Endometrium (tissue), 2 donors: Measurements from ENCODE around the gene NCAPD3.

Source experiments
- FAIRE-seq: peaks from 2 replicates; lab custom pipeline; 2012; peaks lifted over from hg19 to GRCh38; lab: Jason Lieb, UNC
- donor health status: control.
- donor health status: control.

Gene NCAPD3

GRCh38 chr11:134252346-134253187 is 28.8 kb upstream of the NCAPD3 start:
- no peak for FAIRE-seq

DNA sequence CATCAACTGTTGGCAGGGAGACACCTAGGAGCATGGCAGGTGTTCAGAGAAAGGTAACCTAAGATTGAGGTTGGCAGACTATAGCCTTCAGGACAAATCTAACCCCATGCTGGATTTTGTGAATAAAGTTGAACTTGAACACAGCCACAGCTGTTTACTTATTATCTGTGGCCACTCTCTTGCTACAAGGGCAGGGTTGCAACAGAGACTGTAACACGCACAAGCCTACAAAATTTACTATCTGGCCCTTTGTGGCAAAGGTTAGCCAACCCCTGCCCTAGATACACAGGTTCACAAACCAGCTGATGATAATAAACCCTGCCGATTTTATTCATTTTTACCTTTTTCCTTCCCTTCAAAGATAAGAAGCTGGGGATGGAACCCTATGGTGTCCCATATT is 26.9 kb upstream of the NCAPD3 start:
- no peak for FAIRE-seq

GRCh38 chr11:134250246-134250645 is 26.5 kb upstream of the NCAPD3 start:
- no peak for FAIRE-seq

DNA sequence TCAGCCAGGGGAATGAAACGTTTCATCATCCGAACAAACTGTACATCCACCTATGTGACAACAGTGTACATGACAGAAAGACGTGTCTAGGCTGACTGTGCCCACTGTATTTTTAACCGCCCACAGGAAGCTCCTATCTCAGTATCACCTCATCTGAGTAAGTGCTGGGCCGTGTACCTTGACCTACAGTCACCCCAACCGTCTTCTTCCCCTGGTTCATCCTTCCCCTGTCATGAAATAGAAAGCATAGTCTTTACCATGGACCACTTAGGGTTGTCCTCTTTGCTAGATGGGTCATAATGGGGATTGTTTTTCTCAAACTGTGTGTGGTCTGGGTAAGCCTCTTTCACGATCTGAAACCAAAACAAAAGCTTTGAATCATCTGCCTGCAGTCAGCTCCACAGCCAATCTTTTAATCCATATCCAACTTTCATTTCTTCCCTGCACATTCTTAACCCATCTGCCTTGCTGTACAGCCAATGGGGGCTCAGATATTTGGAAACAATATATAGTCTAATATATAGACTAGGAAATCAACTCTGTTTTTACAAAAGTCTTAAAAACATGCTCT is 25.2 kb upstream of the NCAPD3 start:
- FAIRE-seq: no peak

DNA sequence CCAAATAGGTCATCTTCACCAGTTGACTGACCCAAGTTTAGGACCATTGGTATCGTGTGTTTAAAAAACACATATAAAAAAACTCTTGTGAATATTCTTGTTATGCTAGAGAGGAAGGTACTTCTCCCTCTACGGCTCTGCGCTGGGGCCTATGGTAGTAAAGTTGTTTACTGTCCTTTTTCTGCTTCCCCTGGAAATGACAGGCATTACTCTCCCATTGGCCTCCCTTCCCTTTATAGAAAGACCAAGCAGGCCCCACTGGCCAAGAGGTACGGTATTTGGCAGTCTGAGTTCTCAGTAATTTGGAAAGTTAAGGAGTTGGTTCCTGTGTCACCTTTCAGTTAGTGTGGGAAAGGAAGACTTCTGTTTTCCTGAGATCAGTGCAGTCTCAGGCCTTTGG is 22.9 kb upstream of the NCAPD3 start:
- no peak for FAIRE-seq

DNA sequence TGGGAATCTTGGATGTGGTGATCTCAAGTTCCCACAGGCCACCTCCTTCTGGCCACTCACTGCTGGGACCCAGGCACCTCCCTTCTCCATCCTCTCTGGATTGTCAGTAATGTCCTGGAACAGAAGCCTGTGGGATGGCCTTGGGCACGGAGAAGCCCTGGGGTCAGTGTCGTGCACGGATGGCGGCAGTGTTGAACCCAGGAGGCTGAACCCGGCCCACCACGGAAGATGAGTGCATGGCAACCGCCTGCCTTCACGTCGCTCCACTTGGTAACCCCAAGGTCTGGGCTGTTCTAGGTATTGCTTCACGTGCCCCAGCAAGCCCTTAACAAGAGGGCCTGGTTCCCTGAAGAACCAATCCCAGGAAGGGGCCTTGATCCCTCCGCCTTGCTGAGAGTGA is 22.3 kb upstream of the NCAPD3 start:
- FAIRE-seq: no peak

GRCh38 chr11:134245434-134245833 is 21.7 kb upstream of the NCAPD3 start:
- FAIRE-seq: no peak

GRCh38 chr11:134244593-134244992 is 20.8 kb upstream of the NCAPD3 start:
- no peak for FAIRE-seq

GRCh38 chr11:134243913-134244312 is 20.1 kb upstream of the NCAPD3 start:
- no peak for FAIRE-seq

GRCh38 chr11:134242376-134242775 is 18.6 kb upstream of the NCAPD3 start:
- FAIRE-seq: no peak

DNA sequence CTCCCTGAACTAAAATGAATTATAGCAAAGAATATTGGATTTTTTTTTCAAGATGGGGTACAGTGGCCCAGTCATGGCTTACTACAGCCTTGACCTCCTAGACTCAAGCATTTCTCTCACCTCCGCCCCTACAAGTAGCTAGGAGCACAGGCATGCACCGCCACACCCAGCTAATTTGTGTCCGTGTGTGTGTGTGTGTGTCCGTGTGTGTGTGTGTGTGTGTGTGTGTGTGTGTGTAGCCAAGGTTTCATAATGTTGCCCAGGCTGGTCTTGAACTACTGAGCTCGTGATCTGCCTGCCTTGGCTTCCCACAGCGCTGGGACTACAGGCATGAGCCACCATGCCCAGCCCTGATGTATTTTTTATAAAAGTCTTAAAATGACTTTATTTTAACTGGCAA is 16.8 kb upstream of the NCAPD3 start:
- no peak for FAIRE-seq

- FAIRE-seq: no peak
Observed at GRCh38 chr11:134238956-134239355, 15.2 kb upstream of the NCAPD3 start.

DNA sequence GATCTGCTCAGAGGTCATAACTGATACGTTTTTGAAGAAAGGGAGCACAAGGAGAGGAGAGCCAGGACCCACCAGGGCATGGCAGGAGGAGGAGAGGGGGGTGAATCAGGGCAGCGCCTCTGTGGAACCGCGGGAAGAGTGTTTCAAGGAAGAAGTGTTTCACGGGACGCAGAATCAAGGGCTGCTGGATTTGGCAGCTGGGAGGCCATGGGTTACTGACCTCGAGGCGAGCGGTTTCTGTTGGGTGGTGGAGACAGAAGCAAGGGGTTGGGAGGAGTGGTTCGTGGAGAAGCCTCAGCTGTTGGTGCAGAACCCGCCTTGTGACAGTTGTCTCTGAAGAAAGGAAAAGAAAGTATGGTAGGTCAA is 13.8 kb upstream of the NCAPD3 start:
- no peak for FAIRE-seq

- no peak for FAIRE-seq
Observed at GRCh38 chr11:134236834-134237556, 13.2 kb upstream of the NCAPD3 start.

DNA sequence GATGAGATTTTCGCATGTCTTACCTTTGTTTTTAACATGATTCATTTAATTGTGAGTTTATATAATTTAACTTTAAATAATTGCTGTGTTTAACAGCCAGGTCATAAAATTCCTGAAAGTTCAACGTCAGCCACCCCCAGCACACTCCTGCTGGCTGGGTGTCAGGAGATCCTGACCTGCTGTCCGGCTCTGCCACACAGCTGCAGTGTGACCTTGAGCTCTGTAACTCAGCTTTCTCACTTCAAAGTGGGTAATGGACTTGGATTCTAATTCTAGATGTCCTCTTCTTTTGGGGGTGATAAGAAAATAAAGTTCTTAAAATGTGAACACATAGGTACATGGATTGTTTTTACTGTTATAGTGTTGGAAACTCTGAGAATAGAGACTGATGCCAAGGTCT is 11.6 kb upstream of the NCAPD3 start:
- no peak for FAIRE-seq

DNA sequence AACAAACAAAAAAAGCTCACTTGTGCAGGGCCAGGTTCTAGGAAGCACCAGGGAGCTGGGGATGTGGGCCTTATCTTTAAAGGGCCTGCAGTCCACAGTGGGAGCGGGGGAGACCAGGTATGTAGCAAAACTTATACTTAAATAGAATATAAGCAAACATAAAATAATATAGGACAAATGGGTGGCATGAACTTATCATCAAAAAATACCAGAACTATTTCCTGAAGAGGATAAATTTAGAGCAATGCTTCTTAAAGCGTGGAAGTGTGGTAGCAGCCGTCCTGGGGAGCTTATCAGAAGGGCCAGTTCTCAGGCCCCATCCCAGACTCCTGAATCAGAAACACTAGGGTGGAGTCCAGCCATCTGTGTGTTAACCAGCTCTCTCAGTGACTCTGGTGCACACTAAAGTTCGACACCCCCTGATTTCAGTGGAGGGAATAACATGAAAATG is 10.0 kb upstream of the NCAPD3 start:
- no peak for FAIRE-seq

DNA sequence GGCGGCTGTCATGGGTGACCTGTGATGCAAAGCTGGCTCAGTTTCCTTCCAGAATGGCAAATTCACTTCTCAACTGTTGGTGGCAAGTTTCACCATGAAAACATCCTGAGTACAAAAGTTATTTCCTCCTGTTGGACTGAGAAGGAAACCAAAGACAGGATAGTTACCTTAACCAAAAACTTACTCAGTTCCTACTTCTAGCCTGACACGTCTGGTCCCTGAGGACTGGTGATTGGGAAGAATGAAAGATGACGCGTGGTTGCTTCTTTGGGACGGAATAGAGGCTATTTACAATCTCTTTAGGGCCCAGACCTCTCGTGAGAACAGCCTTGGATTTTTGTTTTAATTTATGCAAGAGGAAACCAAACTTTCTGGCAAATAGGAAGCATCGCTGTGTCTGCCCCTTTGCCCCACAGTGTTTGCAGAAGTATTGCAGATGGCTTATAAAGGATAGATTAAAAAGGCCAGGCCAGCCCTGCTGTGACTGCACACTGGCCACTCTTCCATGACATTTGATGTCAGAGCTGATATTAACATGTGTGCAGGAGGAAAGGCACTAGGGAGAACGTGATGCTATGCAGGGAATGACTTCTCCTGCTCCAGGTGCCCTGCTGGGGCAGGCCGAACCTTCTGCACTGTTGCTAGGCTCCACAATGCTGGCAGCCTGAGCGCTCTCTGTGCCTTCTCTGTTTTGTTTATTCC is 8.3 kb upstream of the NCAPD3 start:
- no peak for FAIRE-seq

- no peak for FAIRE-seq
Observed at GRCh38 chr11:134230339-134230738, 6.6 kb upstream of the NCAPD3 start.

GRCh38 chr11:134229126-134229790 is 5.5 kb upstream of the NCAPD3 start:
- FAIRE-seq: no peak

- no peak for FAIRE-seq
Observed at GRCh38 chr11:134228625-134229024, 4.9 kb upstream of the NCAPD3 start.

- no peak for FAIRE-seq
Observed at GRCh38 chr11:134226806-134227325, 3.1 kb upstream of the NCAPD3 start.
